ENCODE data around the gene NTRK2. TPM values are rescaled to one million over a fixed set of nuclear protein-coding genes. Genes with fewer than 3 reads are reported as not detected.

The NTRK2 gene
- polyA plus RNA-seq, 6 donors from 2014 or later, result not detected

DNA sequence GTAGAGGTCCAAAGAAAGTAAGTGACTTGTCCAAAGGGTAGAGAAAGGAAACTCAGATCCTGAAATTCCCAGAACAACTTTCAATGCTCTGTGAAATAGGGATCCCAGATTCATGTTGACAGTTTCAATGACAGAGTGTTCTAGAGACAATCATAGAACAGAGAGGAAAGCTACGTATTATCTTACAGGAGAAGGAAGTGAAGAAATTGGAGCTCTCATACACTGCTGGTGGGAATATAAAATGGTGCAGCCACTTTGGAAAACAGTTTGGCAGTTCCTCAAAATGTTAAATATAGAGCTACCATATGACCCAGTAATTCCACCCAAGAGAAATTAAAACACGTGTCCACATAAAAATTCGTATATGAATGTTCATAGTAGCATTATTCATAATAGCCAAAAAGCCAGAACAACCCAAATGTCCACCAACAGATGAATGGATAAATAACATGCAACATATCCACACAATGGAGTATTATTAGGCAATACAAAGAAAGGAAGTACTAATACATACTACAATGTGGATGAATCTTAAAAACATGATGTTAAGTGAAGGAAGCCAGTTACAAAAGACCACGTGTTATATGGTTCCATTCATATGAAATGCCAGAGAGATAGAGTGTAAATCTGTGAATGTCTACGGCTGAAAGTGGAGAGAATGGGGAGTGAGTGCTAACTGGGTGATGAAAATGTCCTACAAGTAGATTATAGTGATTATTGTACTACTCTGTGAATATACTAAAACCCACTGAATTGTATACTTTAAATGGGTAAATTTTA lies 197.1 kb downstream of the NTRK2 start:
- H3K27ac Mint-ChIP-seq, result no peak overlapping the region
- ATAC-seq (ENCODE audit: low read depth in 2 of 2), result no peak
- peaks cover 0 to 4% (median 0%) of the 10 kb centered on the region in 3 donors for H3K27me3 Mint-ChIP-seq
- H3K4me1 Mint-ChIP-seq, result no peaks in the 10 kb centered on the region
- DNase-seq, result no peak
- no peaks in the 10 kb centered on the region for H3K36me3 Mint-ChIP-seq
- H3K9me3 Mint-ChIP-seq, result peaks cover 0 to 2% (median 0%) of the 10 kb centered on the region in 7 donors
- no peak overlapping the region for H3K4me3 Mint-ChIP-seq

DNA sequence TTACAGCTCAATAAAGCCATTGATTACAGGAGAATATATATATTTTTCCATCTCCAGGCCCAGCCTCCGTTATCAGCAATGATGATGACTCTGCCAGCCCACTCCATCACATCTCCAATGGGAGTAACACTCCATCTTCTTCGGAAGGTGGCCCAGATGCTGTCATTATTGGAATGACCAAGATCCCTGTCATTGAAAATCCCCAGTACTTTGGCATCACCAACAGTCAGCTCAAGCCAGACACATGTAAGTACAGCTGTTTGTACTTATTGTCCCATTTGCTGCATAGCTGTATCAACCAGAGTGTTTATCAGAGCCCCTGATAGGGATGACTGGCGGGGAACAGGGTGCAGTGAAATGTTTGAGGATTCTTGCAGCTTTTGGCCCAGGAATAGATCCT lies 197.7 kb downstream of the NTRK2 start:
- H3K4me1 Mint-ChIP-seq, result no peaks in the 10 kb centered on the region
- peak overlapping the region in 1 of 6 donors; percentile 1 for H3K27ac Mint-ChIP-seq
- H3K9me3 Mint-ChIP-seq, result peaks cover 0 to 2% (median 0%) of the 10 kb centered on the region in 7 donors
- H3K36me3 Mint-ChIP-seq, result no peaks in the 10 kb centered on the region
- peaks cover 0 to 4% (median 0%) of the 10 kb centered on the region in 3 donors for H3K27me3 Mint-ChIP-seq
- no peak overlapping the region for H3K4me3 Mint-ChIP-seq
- no peak for DNase-seq
- ATAC-seq (ENCODE audit: low read depth in 2 of 2), result no peak

DNA sequence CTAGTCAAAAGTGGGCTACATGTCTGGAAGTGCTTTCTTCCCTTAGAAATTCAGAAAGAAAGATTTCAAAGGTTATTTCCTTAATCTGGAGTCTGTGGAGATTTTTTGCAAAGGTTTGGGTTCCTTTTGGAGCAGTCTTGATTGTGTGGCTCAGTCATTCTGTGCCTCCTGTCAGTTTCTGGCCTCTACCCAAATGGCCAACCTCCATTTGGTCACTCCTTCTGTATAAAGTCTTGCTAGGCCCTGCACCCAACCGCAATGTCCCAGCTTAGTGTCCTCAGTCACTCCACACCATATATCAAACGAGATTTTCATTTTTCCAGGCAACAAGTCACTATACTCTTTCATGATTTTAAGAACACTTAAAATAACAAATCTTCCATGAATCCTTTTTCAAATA lies 199.6 kb downstream of the NTRK2 start:
- Mint-ChIP-seq H3K4me3 (no peak overlapping the region), H3K9me3 (peaks cover 0 to 2% (median 0%) of the 10 kb centered on the region in 7 donors), H3K27me3 (peaks cover 0 to 4% (median 0%) of the 10 kb centered on the region in 3 donors), H3K36me3 (no peaks in the 10 kb centered on the region), H3K4me1 (no peaks in the 10 kb centered on the region), H3K27ac (no peak overlapping the region)
- DNase-seq, result no peak
- ATAC-seq (ENCODE audit: low read depth in 2 of 2), result no peak

DNA sequence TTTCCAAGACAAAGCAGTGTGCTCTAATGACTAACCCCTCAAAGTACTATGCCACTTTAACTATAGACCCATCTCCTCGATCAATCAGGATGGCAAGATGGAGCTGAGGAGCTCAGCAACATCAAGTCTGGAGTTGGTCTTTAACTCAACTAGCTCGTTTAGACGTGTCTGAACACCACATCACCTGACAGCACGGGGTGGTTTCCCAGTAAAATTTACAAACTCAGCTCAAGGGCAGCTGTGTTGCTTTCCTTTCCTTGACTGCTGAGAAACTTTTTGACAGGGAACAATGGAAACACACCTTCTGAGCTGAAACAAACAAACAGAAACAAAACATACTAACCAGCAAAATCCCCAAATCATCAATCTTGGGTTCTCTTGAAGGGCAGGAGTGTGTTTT lies 202.5 kb downstream of the NTRK2 start:
- Mint-ChIP-seq H3K27ac (no peak overlapping the region), H3K4me3 (no peak overlapping the region), H3K9me3 (no peaks in the 10 kb centered on the region), H3K36me3 (no peaks in the 10 kb centered on the region), H3K4me1 (no peaks in the 10 kb centered on the region), H3K27me3 (no peaks in the 10 kb centered on the region)
- DNase-seq, result no peak
- no peak for ATAC-seq (ENCODE audit: low read depth in 2 of 2)

DNA sequence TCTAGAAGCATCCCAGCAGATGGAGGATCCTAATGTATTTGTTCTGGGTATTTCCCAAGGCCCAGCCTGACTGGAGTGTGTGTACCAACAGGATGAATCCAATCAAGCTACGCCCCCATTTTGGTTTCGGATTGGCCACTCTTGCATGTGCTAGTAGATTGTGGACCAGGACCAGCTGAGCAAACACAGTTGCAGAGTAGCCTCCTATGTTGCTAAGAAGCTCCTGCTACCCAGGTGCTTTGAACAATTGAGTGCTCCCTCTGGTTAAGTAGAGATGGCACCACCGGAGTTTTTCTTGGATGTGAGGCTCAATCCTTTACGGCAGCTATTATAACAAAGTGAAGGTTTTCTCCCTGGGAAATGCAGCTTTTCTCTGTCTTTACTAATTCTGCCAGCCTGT lies 204.5 kb downstream of the NTRK2 start:
- ATAC-seq (ENCODE audit: low read depth in 2 of 2) (no peak), DNase-seq (no peak)
- H3K27ac Mint-ChIP-seq, result no peak overlapping the region
- no peak overlapping the region for H3K4me3 Mint-ChIP-seq
- no peaks in the 10 kb centered on the region for H3K4me1 Mint-ChIP-seq
- H3K27me3 Mint-ChIP-seq, result peaks cover 0 to 4% (median 0%) of the 10 kb centered on the region in 3 donors
- H3K36me3 Mint-ChIP-seq, result no peaks in the 10 kb centered on the region
- peaks cover 0 to 2% (median 0%) of the 10 kb centered on the region in 7 donors for H3K9me3 Mint-ChIP-seq

DNA sequence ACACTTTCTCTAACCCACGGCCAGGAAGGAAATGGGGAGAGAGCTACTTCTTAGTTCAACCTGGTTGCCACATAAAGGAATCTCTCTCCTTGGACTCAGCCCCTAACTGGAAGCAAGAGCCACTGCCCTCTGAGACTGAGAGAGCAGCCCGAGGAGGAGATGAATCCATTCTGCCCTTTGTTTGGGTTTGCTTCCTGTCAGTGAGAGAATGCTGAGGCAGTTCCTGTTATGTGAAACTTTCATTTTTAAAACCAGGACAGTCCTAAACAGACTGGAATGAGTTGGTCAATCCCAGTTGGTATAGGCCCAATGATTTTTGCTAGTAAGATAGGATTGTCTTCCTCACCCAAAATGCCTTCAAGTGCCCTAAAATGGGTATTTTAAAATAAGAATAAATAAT lies 205.1 kb downstream of the NTRK2 start:
- H3K4me3 Mint-ChIP-seq, result no peak overlapping the region
- peaks cover 0 to 4% (median 0%) of the 10 kb centered on the region in 3 donors for H3K27me3 Mint-ChIP-seq
- H3K27ac Mint-ChIP-seq, result no peak overlapping the region
- peaks cover 0 to 2% (median 0%) of the 10 kb centered on the region in 7 donors for H3K9me3 Mint-ChIP-seq
- no peak for DNase-seq
- no peaks in the 10 kb centered on the region for H3K36me3 Mint-ChIP-seq
- ATAC-seq (ENCODE audit: low read depth in 2 of 2), result no peak
- no peaks in the 10 kb centered on the region for H3K4me1 Mint-ChIP-seq

DNA sequence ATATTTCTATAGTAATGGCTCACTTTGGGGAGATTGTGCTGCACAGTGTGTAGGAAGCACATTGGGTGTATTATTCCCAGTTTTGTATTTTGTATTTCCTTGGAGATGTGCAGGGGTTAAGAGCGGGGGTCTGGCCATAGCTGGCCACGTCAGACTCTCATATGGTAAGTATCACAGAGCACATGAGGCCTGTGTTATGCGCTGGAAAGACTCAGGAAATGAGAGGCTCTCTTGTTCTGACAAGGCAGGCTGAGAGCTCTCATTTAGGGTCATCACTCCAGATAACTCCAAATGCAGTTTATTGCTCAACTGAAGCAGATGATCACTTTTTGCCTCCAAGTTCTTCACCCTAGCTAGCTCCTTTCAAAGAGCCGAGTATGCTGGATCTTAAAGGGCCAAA lies 205.7 kb downstream of the NTRK2 start:
- peaks cover 0 to 2% (median 0%) of the 10 kb centered on the region in 7 donors for H3K9me3 Mint-ChIP-seq
- DNase-seq, result no peak
- no peak overlapping the region for H3K4me3 Mint-ChIP-seq
- peaks cover 0 to 4% (median 0%) of the 10 kb centered on the region in 3 donors for H3K27me3 Mint-ChIP-seq
- H3K27ac Mint-ChIP-seq, result no peak overlapping the region
- ATAC-seq (ENCODE audit: low read depth in 2 of 2), result no peak
- H3K4me1 Mint-ChIP-seq, result no peaks in the 10 kb centered on the region
- H3K36me3 Mint-ChIP-seq, result no peaks in the 10 kb centered on the region

DNA sequence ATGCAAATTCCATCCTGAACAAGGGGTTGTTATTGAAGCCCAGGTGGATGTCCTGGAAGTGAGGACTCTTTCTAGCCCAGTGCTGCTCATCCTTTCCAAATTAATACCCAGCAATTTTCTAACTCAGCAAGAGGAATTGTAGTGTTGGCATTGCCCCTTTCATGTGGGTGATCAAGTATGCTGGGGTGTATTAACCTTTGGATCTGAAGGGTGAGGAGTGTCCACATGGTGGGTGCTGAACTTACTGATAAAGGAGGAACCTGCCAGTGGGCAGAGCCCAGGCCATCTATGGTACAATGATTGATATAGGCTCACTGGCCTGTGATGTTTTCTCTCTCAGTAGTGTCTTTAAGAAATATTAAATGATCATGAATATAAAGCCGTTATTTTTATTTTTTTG lies 210.1 kb downstream of the NTRK2 start:
- peaks cover 0 to 4% (median 0%) of the 10 kb centered on the region in 3 donors for H3K27me3 Mint-ChIP-seq
- H3K27ac Mint-ChIP-seq, result no peak overlapping the region
- H3K4me1 Mint-ChIP-seq, result no peaks in the 10 kb centered on the region
- H3K4me3 Mint-ChIP-seq, result no peak overlapping the region
- no peaks in the 10 kb centered on the region for H3K36me3 Mint-ChIP-seq
- H3K9me3 Mint-ChIP-seq, result peaks cover 0 to 2% (median 0%) of the 10 kb centered on the region in 7 donors
- ATAC-seq (ENCODE audit: low read depth in 2 of 2), result no peak
- no peak for DNase-seq

DNA sequence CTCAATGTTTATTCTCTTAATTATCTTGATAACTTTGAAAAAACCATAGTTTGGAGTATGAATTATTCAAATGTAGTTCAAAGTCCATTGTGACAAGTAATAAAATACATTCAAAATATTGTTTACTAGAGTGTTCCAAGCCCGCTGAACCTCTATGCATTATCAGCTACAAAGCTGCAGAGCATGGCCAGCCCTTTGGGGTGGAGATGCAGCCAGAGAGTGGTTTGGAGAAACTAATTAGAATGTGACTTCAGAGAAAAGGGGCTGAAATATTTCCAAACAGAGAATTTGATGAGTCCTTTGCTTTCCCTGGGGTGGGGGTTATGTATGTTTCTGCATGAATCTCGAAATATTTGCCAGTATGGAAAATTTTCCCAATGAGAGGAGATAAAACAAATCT lies 211.3 kb downstream of the NTRK2 start:
- Mint-ChIP-seq H3K27me3 (peaks cover 0 to 4% (median 0%) of the 10 kb centered on the region in 3 donors), H3K36me3 (no peaks in the 10 kb centered on the region), H3K27ac (no peak overlapping the region), H3K9me3 (peaks cover 0 to 2% (median 0%) of the 10 kb centered on the region in 7 donors), H3K4me3 (no peak overlapping the region), H3K4me1 (no peaks in the 10 kb centered on the region)
- DNase-seq, result no peak
- ATAC-seq (ENCODE audit: low read depth in 2 of 2), result no peak

DNA sequence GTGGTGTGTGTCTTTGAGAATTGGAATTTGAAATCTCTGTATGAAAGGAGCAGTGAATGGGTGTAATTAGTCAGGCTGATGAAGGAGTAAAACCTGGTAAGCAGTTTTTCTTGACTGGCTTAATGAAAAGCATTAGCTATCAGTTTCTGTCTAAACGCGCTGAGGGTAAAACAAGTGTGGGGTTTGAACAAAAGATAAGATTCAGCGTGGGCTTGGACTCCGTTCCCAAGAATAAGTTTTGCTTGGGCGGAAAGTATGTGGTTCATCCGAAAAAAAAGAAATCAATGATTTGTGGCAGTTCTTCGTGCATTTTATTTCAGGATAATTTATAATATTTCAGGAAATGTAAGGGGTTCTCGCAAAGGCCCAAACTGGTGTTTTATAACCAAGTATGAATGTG lies 217.3 kb downstream of the NTRK2 start:
- ATAC-seq (ENCODE audit: low read depth in 2 of 2) (no peak), DNase-seq (no peak)
- H3K27me3 Mint-ChIP-seq, result no peaks in the 10 kb centered on the region
- peaks cover 0 to 3% (median 0%) of the 10 kb centered on the region in 7 donors for H3K9me3 Mint-ChIP-seq
- H3K36me3 Mint-ChIP-seq, result no peaks in the 10 kb centered on the region
- no peak overlapping the region for H3K27ac Mint-ChIP-seq
- H3K4me1 Mint-ChIP-seq, result no peaks in the 10 kb centered on the region
- H3K4me3 Mint-ChIP-seq, result no peak overlapping the region

DNA sequence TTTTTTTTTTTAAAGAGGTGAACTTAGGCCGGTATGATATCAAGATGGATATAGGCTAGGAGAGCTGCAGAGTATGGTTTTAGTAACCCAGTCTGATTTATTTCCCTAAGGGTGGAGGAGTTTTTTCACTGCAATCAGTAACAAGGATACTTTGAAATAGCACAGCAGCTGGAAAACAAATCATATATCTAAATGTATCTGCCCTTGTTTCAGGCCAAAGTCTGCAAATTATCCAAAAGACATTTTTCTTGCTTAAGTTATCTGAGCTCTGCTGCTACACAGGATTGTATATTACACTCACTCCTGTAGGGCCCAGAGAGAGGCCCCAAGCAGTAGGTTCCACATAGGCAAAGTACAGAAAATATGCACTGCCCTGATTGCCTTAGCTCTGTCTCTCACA lies 222.4 kb downstream of the NTRK2 start:
- H3K4me3 Mint-ChIP-seq, result no peak overlapping the region
- H3K27me3 Mint-ChIP-seq, result peaks cover 0 to 4% (median 0%) of the 10 kb centered on the region in 3 donors
- H3K27ac Mint-ChIP-seq, result no peak overlapping the region
- DNase-seq (no peak), ATAC-seq (ENCODE audit: low read depth in 2 of 2) (no peak)
- H3K4me1 Mint-ChIP-seq, result no peaks in the 10 kb centered on the region
- H3K36me3 Mint-ChIP-seq, result no peaks in the 10 kb centered on the region
- H3K9me3 Mint-ChIP-seq, result peaks cover 0 to 3% (median 0%) of the 10 kb centered on the region in 7 donors

DNA sequence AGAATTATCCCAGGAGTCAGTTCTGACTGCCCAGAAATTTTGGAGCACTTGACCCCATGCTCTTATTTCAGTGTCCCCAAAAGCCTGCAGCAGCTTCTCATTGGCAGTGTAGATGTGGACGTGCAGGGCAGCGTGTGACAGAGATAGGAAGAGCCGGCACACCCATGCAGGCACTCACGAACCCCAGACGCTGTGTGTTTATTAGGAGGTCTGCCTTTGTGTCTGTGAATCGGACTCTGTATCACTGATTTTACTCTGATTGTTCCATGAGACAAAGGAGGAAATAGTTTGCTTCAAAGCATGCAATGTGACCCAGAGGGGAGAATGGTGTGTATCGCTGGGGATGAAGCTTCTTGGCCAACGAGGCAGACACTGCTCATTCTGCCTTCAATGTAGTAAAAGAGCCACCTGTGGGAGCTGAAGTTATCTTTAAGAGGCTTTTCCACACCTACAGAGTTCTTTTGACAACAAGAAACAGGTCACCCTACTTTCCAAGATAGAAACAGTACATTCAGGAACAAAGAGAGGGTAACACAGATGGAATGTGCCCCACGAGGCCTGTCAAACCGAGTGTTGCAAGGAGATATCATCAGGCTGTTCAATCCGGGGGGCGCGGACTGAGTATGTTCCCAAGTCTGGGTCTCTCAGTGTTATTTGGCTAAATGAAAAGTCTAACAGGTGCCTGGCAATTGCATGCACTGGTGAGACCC lies 224.0 kb downstream of the NTRK2 start:
- Mint-ChIP-seq H3K27me3 (peaks cover 0 to 4% (median 0%) of the 10 kb centered on the region in 3 donors), H3K27ac (no peak overlapping the region), H3K4me1 (no peaks in the 10 kb centered on the region), H3K4me3 (no peak overlapping the region), H3K9me3 (peaks cover 0 to 3% (median 0%) of the 10 kb centered on the region in 7 donors), H3K36me3 (no peaks in the 10 kb centered on the region)
- no peak for DNase-seq
- ATAC-seq (ENCODE audit: low read depth in 2 of 2), result no peak

DNA sequence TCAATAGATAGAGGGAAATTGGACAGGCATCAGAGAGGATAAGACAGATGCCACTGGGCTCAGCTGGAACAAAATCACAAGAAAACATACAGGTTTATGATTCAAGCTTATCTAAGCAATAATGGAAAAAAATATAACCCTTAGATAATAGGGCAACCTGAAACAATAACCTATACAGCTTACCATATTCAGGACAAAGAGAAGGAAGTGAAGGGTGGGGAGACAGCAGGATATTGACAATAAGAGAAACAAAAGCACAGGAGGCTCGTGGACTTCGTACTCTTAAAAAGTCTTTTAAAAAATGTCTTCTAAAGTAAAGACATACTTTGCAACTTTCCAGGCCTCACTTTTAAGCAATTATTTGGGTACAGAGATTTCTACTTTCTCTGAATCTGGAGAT lies 225.3 kb downstream of the NTRK2 start:
- Mint-ChIP-seq H3K4me1 (no peaks in the 10 kb centered on the region), H3K27ac (no peak overlapping the region), H3K4me3 (no peak overlapping the region), H3K9me3 (peaks cover 0 to 3% (median 0%) of the 10 kb centered on the region in 7 donors), H3K27me3 (peaks cover 0 to 4% (median 0%) of the 10 kb centered on the region in 3 donors), H3K36me3 (no peaks in the 10 kb centered on the region)
- DNase-seq, result no peak
- ATAC-seq (ENCODE audit: low read depth in 2 of 2), result no peak
